ENCODE results near the gene GOLGA1.
"Not testable (repeated sequence)": the region's sequence is repeated elsewhere in the genome, so short reads cannot be mapped to it uniquely, and the experiment has no call there.

GOLGA1 gene

GRCh38 chr9:124940894-124941678 lies at the start of gene GOLGA1:
TSS of gene GOLGA1 (minus strand) at chr9:124941083. CDS start at chr9:124938711, 2,372 bp downstream.
- no peak for TF ChIP-seq ZNF274 (IDR thresholded peaks at IDR 0.05; ENCODE audit: low read depth, low read length)
- peak within 1 kb of the TSS; percentile 88 for H3K4me3 ChIP-seq (ENCODE audit: low read length)

DNA sequence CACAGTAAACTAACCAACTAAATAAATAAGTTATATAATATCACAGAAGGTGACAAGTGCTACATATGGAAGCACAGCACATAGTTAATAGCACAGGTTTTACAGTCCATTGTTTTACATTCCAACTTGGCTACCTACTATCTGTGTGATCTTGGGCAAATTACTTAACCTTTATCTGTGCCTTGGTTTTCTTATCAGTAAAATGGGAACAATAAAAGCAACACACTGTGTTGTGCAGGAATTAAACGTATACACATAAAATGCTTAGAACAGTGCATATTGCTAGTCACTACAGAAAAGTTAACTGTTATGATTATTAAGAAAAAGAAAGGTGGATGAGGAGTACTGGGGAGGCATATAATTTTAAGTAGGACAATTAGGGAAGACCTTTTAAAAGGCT lies 42.8 kb upstream of the GOLGA1 start:
- H3K4me3 ChIP-seq (ENCODE audit: low read length): no peak overlapping the region
- TF ChIP-seq ZNF274 (IDR thresholded peaks at IDR 0.05; ENCODE audit: low read depth, low read length): no peak

DNA sequence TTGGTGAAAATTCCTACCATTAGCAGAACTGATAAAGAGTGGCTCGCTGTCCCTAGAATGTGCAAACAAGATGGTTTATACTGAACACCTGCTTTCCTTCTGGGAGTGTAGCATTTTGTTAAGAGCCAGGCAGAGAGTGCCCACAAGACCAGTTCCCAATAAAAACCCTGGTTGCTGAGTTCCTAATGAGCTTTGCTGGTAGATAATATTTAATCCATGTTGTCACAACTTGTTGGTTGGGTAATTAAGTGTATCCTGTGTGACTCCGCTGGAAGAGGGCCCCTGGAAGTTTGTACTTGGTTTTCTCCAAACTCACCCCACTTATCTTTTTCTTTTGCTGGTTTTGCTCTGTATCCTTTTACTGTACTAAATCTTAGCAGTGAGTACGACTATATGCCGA lies 39.5 kb upstream of the GOLGA1 start:
- no peak overlapping the region for H3K4me3 ChIP-seq (ENCODE audit: low read length)
- TF ChIP-seq ZNF274 (IDR thresholded peaks at IDR 0.05; ENCODE audit: low read depth, low read length): no peak

- H3K4me3 ChIP-seq (ENCODE audit: low read length): no peak overlapping the region
- no peak for TF ChIP-seq ZNF274 (IDR thresholded peaks at IDR 0.05; ENCODE audit: low read depth, low read length)
Observed at GRCh38 chr9:124975131-124975530, 34.2 kb upstream of the GOLGA1 start.

DNA sequence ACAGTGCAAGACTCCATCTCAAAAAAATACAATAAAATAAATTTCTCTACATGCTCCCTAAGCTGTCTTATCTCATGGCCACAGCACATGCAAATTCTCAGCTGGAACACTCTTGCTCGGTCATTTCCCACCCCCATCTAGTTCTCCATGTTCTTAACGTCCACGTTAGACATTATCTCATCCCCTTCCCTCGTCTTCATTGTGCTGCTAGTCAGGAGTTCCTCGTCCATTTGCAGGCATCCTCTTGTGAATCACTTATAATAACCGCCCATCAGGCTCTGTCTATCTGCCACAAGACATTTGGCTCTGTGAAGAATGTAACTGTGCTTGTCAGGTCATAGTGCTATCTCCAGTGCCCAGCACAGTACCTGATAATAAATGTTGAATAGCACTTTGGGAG lies 32.9 kb upstream of the GOLGA1 start:
- no peak overlapping the region for H3K4me3 ChIP-seq (ENCODE audit: low read length)
- TF ChIP-seq ZNF274 (IDR thresholded peaks at IDR 0.05; ENCODE audit: low read depth, low read length): no peak

- H3K4me3 ChIP-seq (ENCODE audit: low read length): no peak overlapping the region
- TF ChIP-seq ZNF274 (IDR thresholded peaks at IDR 0.05; ENCODE audit: low read depth, low read length): no peak
Observed at GRCh38 chr9:124972241-124972770, 31.4 kb upstream of the GOLGA1 start.

- no peak for TF ChIP-seq ZNF274 (IDR thresholded peaks at IDR 0.05; ENCODE audit: low read depth, low read length)
Observed at GRCh38 chr9:124969401-124969800, 28.5 kb upstream of the GOLGA1 start.

GRCh38 chr9:124968238-124968637 lies 27.4 kb upstream of the GOLGA1 start:
- TF ChIP-seq ZNF274 (IDR thresholded peaks at IDR 0.05; ENCODE audit: low read depth, low read length): no peak
- H3K4me3 ChIP-seq (ENCODE audit: low read length): no peak overlapping the region

More at GRCh38 chr9:124969401-124969800, 28.5 kb upstream of the GOLGA1 start:
- no peak overlapping the region for H3K4me3 ChIP-seq (ENCODE audit: low read length)

- not testable (repeated sequence) for H3K4me3 ChIP-seq (ENCODE audit: low read length)
Observed at GRCh38 chr9:124965775-124966568, 25.1 kb upstream of the GOLGA1 start.

- no peak overlapping the region for H3K4me3 ChIP-seq (ENCODE audit: low read length)
- TF ChIP-seq ZNF274 (IDR thresholded peaks at IDR 0.05; ENCODE audit: low read depth, low read length): no peak
Observed at GRCh38 chr9:124964604-124965003, 23.7 kb upstream of the GOLGA1 start.

GRCh38 chr9:124964056-124964455 lies 23.2 kb upstream of the GOLGA1 start:
- TF ChIP-seq ZNF274 (IDR thresholded peaks at IDR 0.05; ENCODE audit: low read depth, low read length): no peak

DNA sequence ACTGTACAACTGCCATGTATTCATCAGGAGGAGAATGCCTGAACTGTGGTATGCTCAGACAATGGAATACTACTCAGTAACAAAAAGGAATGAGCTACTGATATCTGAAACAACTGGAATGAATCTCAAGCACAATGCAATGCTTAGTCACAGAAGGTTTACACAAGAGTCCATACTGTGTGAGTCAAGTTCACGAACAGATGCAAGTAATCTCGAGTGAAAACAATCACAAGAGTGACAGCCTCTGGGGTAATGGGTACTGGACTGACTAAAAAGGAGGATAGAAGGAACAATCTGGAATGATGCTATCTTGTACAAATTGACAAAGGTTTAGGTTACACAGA lies 19.5 kb upstream of the GOLGA1 start:
- H3K4me3 ChIP-seq (ENCODE audit: low read length): no peak overlapping the region
- TF ChIP-seq ZNF274 (IDR thresholded peaks at IDR 0.05; ENCODE audit: low read depth, low read length): no peak

More at GRCh38 chr9:124964056-124964455, 23.2 kb upstream of the GOLGA1 start:
- no peak overlapping the region for H3K4me3 ChIP-seq (ENCODE audit: low read length)

GRCh38 chr9:124959671-124960408 lies 19.0 kb upstream of the GOLGA1 start:
- not testable (repeated sequence) for H3K4me3 ChIP-seq (ENCODE audit: low read length)

DNA sequence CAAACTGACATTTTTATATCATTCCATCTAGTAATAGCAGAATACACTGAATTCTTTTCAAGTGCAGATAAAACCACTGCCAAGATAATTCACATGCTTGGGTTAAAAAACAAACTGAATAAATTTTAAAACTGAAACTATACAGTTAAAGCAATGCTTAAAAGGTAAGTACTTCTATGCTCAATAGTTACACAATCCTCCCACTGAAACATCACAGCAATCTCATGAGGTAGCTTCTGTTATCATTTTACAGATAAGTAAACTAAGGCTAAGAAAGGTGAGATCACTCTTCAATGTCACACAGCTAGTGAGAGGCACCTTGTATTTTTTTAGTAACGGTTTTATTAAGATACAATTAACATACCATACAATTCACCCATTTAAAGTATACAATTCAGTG lies 13.4 kb upstream of the GOLGA1 start:
- H3K4me3 ChIP-seq (ENCODE audit: low read length): no peak overlapping the region
- TF ChIP-seq ZNF274 (IDR thresholded peaks at IDR 0.05; ENCODE audit: low read depth, low read length): no peak
